Mucosa of stomach (tissue), 1 donor: ENCODE measurements around the gene WEE1.
A peak's percentile ranks its signal among the peaks of the same experiment; 100 is the strongest.

Experiments used
- H3K27me3 ChIP-seq: one replicate; pipeline ENCODE4 v1.7.0; 2013; ENCODE audit warnings: mild to moderate bottlenecking, low read length; ENCODE audit not compliant: control insufficient read depth, insufficient read depth
- H3K36me3 ChIP-seq: one replicate; pipeline ENCODE4 v1.7.0; 2013; ENCODE audit warnings: low read length; ENCODE audit not compliant: control insufficient read depth, insufficient read depth
- H3K4me1 ChIP-seq: one replicate; pipeline ENCODE4 v1.7.0; 2013; ENCODE audit warnings: mild to moderate bottlenecking, low read length; ENCODE audit not compliant: control insufficient read depth, insufficient read depth
- H3K4me3 ChIP-seq: one replicate; pipeline ENCODE4 v1.7.0; 2013; ENCODE audit warnings: low read length
- H3K9ac ChIP-seq: one replicate; pipeline ENCODE4 v1.7.0; 2013; ENCODE audit warnings: mild to moderate bottlenecking, low read length, moderate library complexity
- H3K9me3 ChIP-seq: one replicate; pipeline ENCODE4 v1.7.0; 2013; ENCODE audit warnings: mild to moderate bottlenecking, low read length, moderate library complexity; ENCODE audit not compliant: control insufficient read depth
- donor health status: Pancreatic carcinoma.

Gene WEE1

GRCh38 chr11:9568854-9569587 is 4.4 kb upstream of the WEE1 start:
- peaks cover 88% of the 10 kb centered on the region for H3K4me1 ChIP-seq
- no peaks in the 10 kb centered on the region for H3K27me3 ChIP-seq
- no peak overlapping the region for H3K4me3 ChIP-seq
- no peaks in the 10 kb centered on the region for H3K9me3 ChIP-seq
- H3K9ac ChIP-seq: peak overlapping the region; percentile 67
- no peaks in the 10 kb centered on the region for H3K36me3 ChIP-seq

GRCh38 chr11:9569588-9570164 is 3.8 kb upstream of the WEE1 start:
- peaks cover 81% of the 10 kb centered on the region for H3K4me1 ChIP-seq
- H3K9me3 ChIP-seq: no peaks in the 10 kb centered on the region
- no peaks in the 10 kb centered on the region for H3K36me3 ChIP-seq
- H3K4me3 ChIP-seq: no peak overlapping the region
- H3K9ac ChIP-seq: peak overlapping the region; percentile 67
- H3K27me3 ChIP-seq: no peaks in the 10 kb centered on the region

GRCh38 chr11:9570313-9571025 is 3.0 kb upstream of the WEE1 start:
- peak overlapping the region; percentile 67 for H3K9ac ChIP-seq

GRCh38 chr11:9571071-9571762 is 2.3 kb upstream of the WEE1 start:
- peaks cover 68% of the 10 kb centered on the region for H3K4me1 ChIP-seq
- no peak overlapping the region for H3K4me3 ChIP-seq
- H3K36me3 ChIP-seq: no peaks in the 10 kb centered on the region
- H3K9me3 ChIP-seq: no peaks in the 10 kb centered on the region
- no peaks in the 10 kb centered on the region for H3K27me3 ChIP-seq
- no peak overlapping the region for H3K9ac ChIP-seq

More at GRCh38 chr11:9570313-9571025, 3.0 kb upstream of the WEE1 start:
- no peaks in the 10 kb centered on the region for H3K36me3 ChIP-seq
- H3K27me3 ChIP-seq: no peaks in the 10 kb centered on the region
- no peak overlapping the region for H3K4me3 ChIP-seq
- H3K4me1 ChIP-seq: peaks cover 74% of the 10 kb centered on the region
- H3K9me3 ChIP-seq: no peaks in the 10 kb centered on the region

GRCh38 chr11:9571763-9572115 is 1.7 kb upstream of the WEE1 start:
- Histone ChIP-seq H3K27me3 (no peaks in the 10 kb centered on the region), H3K9me3 (no peaks in the 10 kb centered on the region), H3K4me3 (no peak overlapping the region), H3K9ac (peak overlapping the region; percentile 17), H3K4me1 (peaks cover 62% of the 10 kb centered on the region), H3K36me3 (no peaks in the 10 kb centered on the region)

GRCh38 chr11:9573775-9574621 is 528 bp downstream of the WEE1 start:
- Histone ChIP-seq H3K36me3 (no peaks in the 10 kb centered on the region), H3K4me3 (peak overlapping the region; percentile 71), H3K4me1 (peaks cover 40% of the 10 kb centered on the region), H3K9me3 (no peaks in the 10 kb centered on the region), H3K27me3 (no peaks in the 10 kb centered on the region), H3K9ac (peak overlapping the region; percentile 97)

- H3K36me3 ChIP-seq: no peaks in the 10 kb centered on the region
- no peaks in the 10 kb centered on the region for H3K9me3 ChIP-seq
- peaks cover 33% of the 10 kb centered on the region for H3K4me1 ChIP-seq
Observed at GRCh38 chr11:9574622-9575259, 1.3 kb downstream of the WEE1 start.

GRCh38 chr11:9575260-9576240 is 2.1 kb downstream of the WEE1 start:
- no peaks in the 10 kb centered on the region for H3K27me3 ChIP-seq
- H3K36me3 ChIP-seq: no peaks in the 10 kb centered on the region
- peak overlapping the region; percentile 97 for H3K9ac ChIP-seq
- peak overlapping the region; percentile 71 for H3K4me3 ChIP-seq
- no peaks in the 10 kb centered on the region for H3K9me3 ChIP-seq
- peaks cover 25% of the 10 kb centered on the region for H3K4me1 ChIP-seq

More at GRCh38 chr11:9574622-9575259, 1.3 kb downstream of the WEE1 start:
- H3K27me3 ChIP-seq: no peaks in the 10 kb centered on the region
- H3K9ac ChIP-seq: peak overlapping the region; percentile 97
- H3K4me3 ChIP-seq: peak overlapping the region; percentile 71

GRCh38 chr11:9576701-9577381 is 3.4 kb downstream of the WEE1 start:
- H3K36me3 ChIP-seq: no peaks in the 10 kb centered on the region
- no peaks in the 10 kb centered on the region for H3K27me3 ChIP-seq
- peaks cover 12% of the 10 kb centered on the region for H3K4me1 ChIP-seq
- no peak overlapping the region for H3K9ac ChIP-seq
- H3K9me3 ChIP-seq: no peaks in the 10 kb centered on the region
- H3K4me3 ChIP-seq: no peak overlapping the region

- H3K9me3 ChIP-seq: no peaks in the 10 kb centered on the region
- no peak overlapping the region for H3K4me3 ChIP-seq
- H3K36me3 ChIP-seq: no peaks in the 10 kb centered on the region
- H3K27me3 ChIP-seq: no peaks in the 10 kb centered on the region
- H3K4me1 ChIP-seq: peaks cover 5% of the 10 kb centered on the region
- peak overlapping the region; percentile 25 for H3K9ac ChIP-seq
Observed at GRCh38 chr11:9577556-9577955, 4.1 kb downstream of the WEE1 start.
